ENCODE measurements around the gene DNAH14. TPM values are rescaled to one million over a fixed set of nuclear protein-coding genes. Genes with fewer than 3 reads are reported as not detected.
"Not testable (repeated sequence)": the region's sequence is repeated elsewhere in the genome, so short reads cannot be mapped to it uniquely, and the experiment has no call there.

The DNAH14 gene
- total RNA-seq, 2 experiments from 2014 or later = 1.8 to 2.3 TPM

DNA sequence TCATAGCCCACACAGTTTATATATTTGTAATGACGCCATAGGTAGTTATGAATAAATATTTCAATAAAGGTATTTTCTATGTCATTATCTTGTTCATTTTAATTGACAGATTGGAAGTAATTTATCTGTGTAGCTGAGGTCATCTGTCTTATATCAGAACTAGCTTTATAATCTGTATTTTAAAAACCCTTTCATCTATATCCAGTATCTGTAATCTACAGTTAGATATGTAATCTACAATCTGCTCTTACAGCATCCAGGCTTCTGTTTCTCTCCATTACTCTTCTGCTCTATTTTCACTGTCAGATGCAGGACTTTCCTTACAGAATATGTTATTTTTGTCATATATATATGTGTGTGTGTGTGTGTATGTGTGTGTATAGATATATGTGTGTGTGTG lies 360.8 kb downstream of the DNAH14 start:
- H3K4me3 Mint-ChIP-seq = no peak overlapping the region

DNA sequence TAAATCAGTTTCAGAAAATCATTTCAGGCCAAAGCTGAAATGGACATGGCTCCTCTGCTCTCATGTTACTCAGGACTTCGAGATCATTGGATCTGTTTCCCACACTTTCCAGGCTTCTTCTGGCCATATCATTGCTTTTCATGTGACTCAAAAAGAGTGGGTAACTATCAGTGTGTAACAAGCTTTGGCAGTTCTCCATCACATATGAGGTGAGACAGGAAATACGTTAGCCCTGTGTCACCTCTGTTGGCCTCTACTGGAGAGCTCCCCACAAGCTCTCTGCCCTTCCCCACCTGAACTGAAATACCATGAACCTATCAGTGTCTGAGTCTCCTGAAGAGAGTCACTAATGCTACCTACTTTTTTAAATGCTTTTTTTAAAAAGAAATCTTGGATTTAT lies 370.1 kb downstream of the DNAH14 start:
- Mint-ChIP-seq H3K27me3 (peaks cover 5% of the 10 kb centered on the region), H3K9me3 (peaks cover 13% of the 10 kb centered on the region), H3K27ac (no peak overlapping the region), H3K36me3 (ENCODE audit: low read depth) (peaks cover 4% of the 10 kb centered on the region), H3K4me1 (ENCODE audit: low read depth) (no peaks in the 10 kb centered on the region), H3K4me3 (no peak overlapping the region)
- ATAC-seq = no peak
- DNase-seq = no peak
- POLR2A ChIA-PET = no interaction called here
- TF ChIP-seq, protein P1, sequence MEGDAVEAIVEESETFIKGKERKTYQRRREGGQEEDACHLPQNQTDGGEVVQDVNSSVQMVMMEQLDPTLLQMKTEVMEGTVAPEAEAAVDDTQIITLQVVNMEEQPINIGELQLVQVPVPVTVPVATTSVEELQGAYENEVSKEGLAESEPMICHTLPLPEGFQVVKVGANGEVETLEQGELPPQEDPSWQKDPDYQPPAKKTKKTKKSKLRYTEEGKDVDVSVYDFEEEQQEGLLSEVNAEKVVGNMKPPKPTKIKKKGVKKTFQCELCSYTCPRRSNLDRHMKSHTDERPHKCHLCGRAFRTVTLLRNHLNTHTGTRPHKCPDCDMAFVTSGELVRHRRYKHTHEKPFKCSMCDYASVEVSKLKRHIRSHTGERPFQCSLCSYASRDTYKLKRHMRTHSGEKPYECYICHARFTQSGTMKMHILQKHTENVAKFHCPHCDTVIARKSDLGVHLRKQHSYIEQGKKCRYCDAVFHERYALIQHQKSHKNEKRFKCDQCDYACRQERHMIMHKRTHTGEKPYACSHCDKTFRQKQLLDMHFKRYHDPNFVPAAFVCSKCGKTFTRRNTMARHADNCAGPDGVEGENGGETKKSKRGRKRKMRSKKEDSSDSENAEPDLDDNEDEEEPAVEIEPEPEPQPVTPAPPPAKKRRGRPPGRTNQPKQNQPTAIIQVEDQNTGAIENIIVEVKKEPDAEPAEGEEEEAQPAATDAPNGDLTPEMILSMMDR (IDR thresholded peaks at IDR 0.05) = no peak
- intact Hi-C loops (cut with micrococcal nuclease) = no loop called here
- CTCF ChIA-PET = interaction anchor here (7.0 kb wide), 1 partner anchor 20 kb away, joined by 36 read pairs; no protein-coding TSS in a partner anchor

More for the DNA sequence above, 360.8 kb downstream of the DNAH14 start:
- DNase-seq (no peak), ATAC-seq (no peak)
- H3K36me3 Mint-ChIP-seq (ENCODE audit: low read depth) = peaks cover 4% of the 10 kb centered on the region
- CTCF ChIA-PET = no interaction called here
- H3K27ac Mint-ChIP-seq = no peak overlapping the region
- intact Hi-C loops (cut with micrococcal nuclease) = no loop called here
- POLR2A ChIA-PET = no interaction called here
- H3K27me3 Mint-ChIP-seq = peaks cover 9% of the 10 kb centered on the region
- TF ChIP-seq, protein P1 (IDR thresholded peaks at IDR 0.05) = no peak
- H3K4me1 Mint-ChIP-seq (ENCODE audit: low read depth) = no peaks in the 10 kb centered on the region
- H3K9me3 Mint-ChIP-seq = peaks cover 16% of the 10 kb centered on the region

DNA sequence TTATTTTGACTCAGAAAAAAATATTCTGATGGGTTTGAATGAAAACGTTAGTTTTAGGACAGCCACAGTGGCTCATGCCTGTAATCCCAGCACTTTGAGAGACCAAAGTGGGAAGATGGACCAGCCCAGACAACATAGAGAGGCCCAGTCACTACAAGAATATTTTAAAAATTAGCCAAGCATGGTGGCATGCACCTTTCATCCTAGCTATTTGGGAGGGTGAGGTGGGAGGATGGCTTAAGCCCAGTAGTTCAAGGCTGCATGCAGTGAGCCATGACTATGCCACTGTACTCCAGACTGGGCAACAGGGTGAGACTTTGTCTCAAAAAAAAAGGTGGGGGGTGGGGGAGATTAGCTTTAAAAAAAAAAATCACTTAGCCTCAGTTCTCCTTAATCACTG lies 370.9 kb downstream of the DNAH14 start:
- POLR2A ChIA-PET = no interaction called here
- peaks cover 7% of the 10 kb centered on the region for H3K9me3 Mint-ChIP-seq
- no peaks in the 10 kb centered on the region for H3K36me3 Mint-ChIP-seq (ENCODE audit: low read depth)
- CTCF ChIA-PET = interaction anchor here (7.0 kb wide), 1 partner anchor 19 kb away, joined by 36 read pairs; no protein-coding TSS in a partner anchor
- DNase-seq = no peak
- intact Hi-C loops (cut with micrococcal nuclease) = no loop called here
- no peaks in the 10 kb centered on the region for H3K4me1 Mint-ChIP-seq (ENCODE audit: low read depth)
- no peak for ATAC-seq
- peaks cover 3% of the 10 kb centered on the region for H3K27me3 Mint-ChIP-seq
- TF ChIP-seq, protein P1 (IDR thresholded peaks at IDR 0.05) = no peak
- H3K4me3 Mint-ChIP-seq = no peak overlapping the region
- no peak overlapping the region for H3K27ac Mint-ChIP-seq

DNA sequence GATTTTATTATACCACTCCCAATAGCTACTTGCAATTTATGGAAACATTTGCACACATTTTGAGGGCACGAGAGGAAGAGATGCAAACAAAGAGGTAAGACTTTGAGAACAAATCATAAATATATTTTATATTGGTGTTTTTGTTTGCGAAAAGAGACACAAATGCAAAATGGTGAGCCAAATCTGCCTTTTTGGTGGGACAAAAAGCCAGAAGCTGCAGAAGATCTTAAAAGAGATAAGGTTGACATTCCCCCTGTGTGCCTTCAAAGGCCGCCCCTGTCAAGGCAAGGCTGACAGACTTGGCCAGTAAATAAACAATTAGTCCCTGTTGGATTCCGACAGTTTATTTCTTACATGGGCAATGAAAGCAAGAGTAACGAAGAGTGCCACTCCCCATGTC lies 375.5 kb downstream of the DNAH14 start:
- Mint-ChIP-seq H3K36me3 (ENCODE audit: low read depth) (no peaks in the 10 kb centered on the region), H3K9me3 (no peaks in the 10 kb centered on the region), H3K4me3 (no peak overlapping the region), H3K4me1 (ENCODE audit: low read depth) (no peaks in the 10 kb centered on the region), H3K27ac (no peak overlapping the region), H3K27me3 (no peaks in the 10 kb centered on the region)
- intact Hi-C loops (cut with micrococcal nuclease) = no loop called here
- CTCF ChIA-PET = interaction anchor here (7.0 kb wide), 1 partner anchor 14 kb away, joined by 36 read pairs; no protein-coding TSS in a partner anchor
- POLR2A ChIA-PET = no interaction called here
- DNase-seq (no peak), ATAC-seq (no peak)
- TF ChIP-seq, protein P1 (IDR thresholded peaks at IDR 0.05) = no peak

DNA sequence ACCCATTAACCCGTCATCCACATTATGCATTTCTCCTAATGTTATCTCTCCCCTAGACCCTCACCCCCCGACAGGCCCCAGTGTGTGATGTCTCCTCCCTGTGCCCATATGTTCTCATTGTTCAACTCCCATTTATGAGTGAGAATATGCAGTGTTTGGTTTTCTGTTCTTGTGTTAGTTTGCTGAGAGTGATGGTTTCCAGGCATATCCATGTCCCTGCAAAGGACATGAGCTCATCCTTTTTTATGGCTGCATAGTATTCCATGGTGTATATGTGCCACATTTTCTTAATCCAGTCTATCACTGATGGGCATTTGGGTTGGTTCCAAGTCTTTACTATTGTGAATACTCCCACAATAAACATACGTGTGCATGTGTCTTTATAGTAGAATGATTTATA lies 381.1 kb downstream of the DNAH14 start:
- CTCF ChIA-PET; intact Hi-C loops (cut with micrococcal nuclease); H3K4me1 Mint-ChIP-seq (ENCODE audit: low read depth); H3K27ac Mint-ChIP-seq; DNase-seq; H3K27me3 Mint-ChIP-seq; H3K36me3 Mint-ChIP-seq (ENCODE audit: low read depth); ATAC-seq; H3K9me3 Mint-ChIP-seq; H3K4me3 Mint-ChIP-seq: not testable (repeated sequence)
- POLR2A ChIA-PET = interaction anchor here (0.6 kb wide), 1 partner anchor 764 kb away, joined by 3 read pairs; no protein-coding TSS in a partner anchor
